ENCODE measurements around the gene GIGYF2.

GRCh38 chr2:232721261-232721660 is 24.1 kb downstream of the GIGYF2 start:
- TF ChIP-seq RAD21 (IDR thresholded peaks at IDR 0.05) (no peak), CTCF (IDR thresholded peaks at IDR 0.05; ENCODE audit: low read depth, low read length, missing input control) (no peak), EGR1 (IDR thresholded peaks at IDR 0.05; ENCODE audit: low read depth in 2 of 2) (no peak), SP1 (IDR thresholded peaks at IDR 0.05) (no peak), GABPA (IDR thresholded peaks at IDR 0.05 in 1 of 2, conservative IDR thresholded peaks at IDR 0.05 in 1 of 2) (no peak), ATF3 (IDR thresholded peaks at IDR 0.05) (no peak), YY1 (IDR thresholded peaks at IDR 0.05) (no peak), REST (IDR thresholded peaks at IDR 0.05) (no peak), NR2F2 (IDR thresholded peaks at IDR 0.05) (no peak), TAF1 (conservative IDR thresholded peaks at IDR 0.05) (no peak), HNF4A (conservative IDR thresholded peaks at IDR 0.05) (no peak)
